DND-41 (cell line): ENCODE data around the gene KRT72.

ENCODE experiments used
- ATAC-seq: fragments of 200-7000 bp; cut with Tn5 transposase; 3 replicates; pipeline ENCODE4 v1.9.1; 2021; ENCODE audit warnings: low read depth; ENCODE audit not compliant: insufficient read depth
- DNase-seq: peaks from one replicate; pipeline ENCODE4 v3.0.0-alpha.2; 2020
- H2AFZ ChIP-seq: 2 replicates; pipeline ENCODE4 v1.6.0; 2012; ENCODE audit warnings: low read depth, low read length
- H3K27ac ChIP-seq: 2 replicates; pipeline ENCODE4 v1.5.1; 2012; ENCODE audit warnings: low read length, inconsistent platforms
- H3K27me3 ChIP-seq: fragments of 200-600 bp; sonication (generic); 2 replicates; pipeline ENCODE4 v1.6.0; 2012; ENCODE audit warnings: low read length, mild to moderate bottlenecking, inconsistent platforms; ENCODE audit not compliant: insufficient read depth, poor library complexity
- H3K36me3 ChIP-seq: 2 replicates; pipeline ENCODE4 v1.5.1; 2012; ENCODE audit warnings: low read length, inconsistent platforms; ENCODE audit not compliant: insufficient read depth
- H3K4me1 ChIP-seq: 2 replicates; pipeline ENCODE4 v1.5.1; 2012; ENCODE audit warnings: mild to moderate bottlenecking, low read length; ENCODE audit not compliant: insufficient read depth
- H3K4me2 ChIP-seq: 2 replicates; pipeline ENCODE4 v1.6.0; 2012; ENCODE audit warnings: mild to moderate bottlenecking, moderate library complexity, low read length, inconsistent platforms; ENCODE audit not compliant: insufficient read depth
- H3K4me3 ChIP-seq, 2 experiments: fragments of 200-600 bp in 1 of 2; shearing (Covaris generic) in 1 of 2; 2 replicates each; pipeline ENCODE4 v1.5.1; 2012 to 2016; ENCODE audit warnings: inconsistent platforms in 2 of 2, low read length in 2 of 2, mild to moderate bottlenecking in 2 of 2, low read depth in 1 of 2, moderate library complexity in 1 of 2
- H3K79me2 ChIP-seq: 2 replicates; pipeline ENCODE4 v1.6.0; 2012; ENCODE audit warnings: low read length, inconsistent platforms; ENCODE audit not compliant: insufficient read depth
- H3K9ac ChIP-seq: 2 replicates; pipeline ENCODE4 v1.6.0; 2012; ENCODE audit warnings: low read depth, mild to moderate bottlenecking, inconsistent platforms, low read length, moderate library complexity
- H3K9me3 ChIP-seq: 2 replicates; pipeline ENCODE4 v1.5.1; 2012; ENCODE audit warnings: low read length, moderate library complexity, mild to moderate bottlenecking, inconsistent platforms; ENCODE audit not compliant: insufficient read depth, severe bottlenecking
- H4K20me1 ChIP-seq: 2 replicates; pipeline ENCODE4 v1.6.0; 2012; ENCODE audit warnings: low read length; ENCODE audit not compliant: insufficient read depth
- EZH2 ChIP-seq: IDR thresholded peaks from 3 replicates; pipeline ENCODE4 v1.6.1; 2012; ENCODE audit warnings: borderline replicate concordance, low read depth, mild to moderate bottlenecking, moderate library complexity, low read length, inconsistent platforms; ENCODE audit not compliant: severe bottlenecking
- TF ChIP-seq, protein P1 (sequence below): IDR thresholded peaks from 2 replicates; pipeline ENCODE4 v1.5.1; 2012; ENCODE audit warnings: borderline replicate concordance, low read length, moderate library complexity, mild to moderate bottlenecking; ENCODE audit not compliant: poor library complexity, severe bottlenecking; ENCODE audit errors: extremely low read depth

Gene KRT72

DNA sequence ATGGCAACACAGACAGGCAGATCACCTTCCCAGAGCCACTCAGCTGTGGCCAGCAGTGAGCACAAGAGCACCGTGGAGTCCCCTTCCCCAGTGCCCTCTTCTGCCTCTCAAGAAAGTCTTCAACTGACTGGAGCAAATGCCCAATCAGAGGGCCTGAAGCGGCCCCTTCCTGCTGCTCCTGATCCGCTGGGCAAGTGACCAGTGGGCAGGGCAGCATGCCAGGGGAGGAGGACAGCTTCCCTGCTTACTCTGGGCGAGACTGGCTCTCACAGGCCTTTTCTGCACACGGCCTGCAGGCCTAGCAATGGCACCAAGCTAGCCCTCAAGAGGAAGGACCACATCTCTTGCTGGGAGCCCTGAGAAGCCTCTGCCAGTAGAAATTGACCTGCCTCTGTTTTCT lies 49.2 kb downstream of the KRT72 start:
- DNase-seq, result no peak
- Histone ChIP-seq H3K36me3 (no peaks in the 10 kb centered on the region), H3K4me2 (no peak overlapping the region), H3K79me2 (no peaks in the 10 kb centered on the region), H4K20me1 (peaks cover 3% of the 10 kb centered on the region; the same call in 1 of the 2 replicates), H3K4me3 (no peak overlapping the region), H3K9ac (no peak overlapping the region), H3K27ac (no peak overlapping the region), H3K27me3 (peaks cover 7% of the 10 kb centered on the region), H3K9me3 (no peaks in the 10 kb centered on the region), H2AFZ (no peak overlapping the region), H3K4me1 (no peaks in the 10 kb centered on the region)
- TF ChIP-seq, protein P1, sequence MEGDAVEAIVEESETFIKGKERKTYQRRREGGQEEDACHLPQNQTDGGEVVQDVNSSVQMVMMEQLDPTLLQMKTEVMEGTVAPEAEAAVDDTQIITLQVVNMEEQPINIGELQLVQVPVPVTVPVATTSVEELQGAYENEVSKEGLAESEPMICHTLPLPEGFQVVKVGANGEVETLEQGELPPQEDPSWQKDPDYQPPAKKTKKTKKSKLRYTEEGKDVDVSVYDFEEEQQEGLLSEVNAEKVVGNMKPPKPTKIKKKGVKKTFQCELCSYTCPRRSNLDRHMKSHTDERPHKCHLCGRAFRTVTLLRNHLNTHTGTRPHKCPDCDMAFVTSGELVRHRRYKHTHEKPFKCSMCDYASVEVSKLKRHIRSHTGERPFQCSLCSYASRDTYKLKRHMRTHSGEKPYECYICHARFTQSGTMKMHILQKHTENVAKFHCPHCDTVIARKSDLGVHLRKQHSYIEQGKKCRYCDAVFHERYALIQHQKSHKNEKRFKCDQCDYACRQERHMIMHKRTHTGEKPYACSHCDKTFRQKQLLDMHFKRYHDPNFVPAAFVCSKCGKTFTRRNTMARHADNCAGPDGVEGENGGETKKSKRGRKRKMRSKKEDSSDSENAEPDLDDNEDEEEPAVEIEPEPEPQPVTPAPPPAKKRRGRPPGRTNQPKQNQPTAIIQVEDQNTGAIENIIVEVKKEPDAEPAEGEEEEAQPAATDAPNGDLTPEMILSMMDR, result no peak
- TF ChIP-seq EZH2, result no peak
- ATAC-seq, result no peak

DNA sequence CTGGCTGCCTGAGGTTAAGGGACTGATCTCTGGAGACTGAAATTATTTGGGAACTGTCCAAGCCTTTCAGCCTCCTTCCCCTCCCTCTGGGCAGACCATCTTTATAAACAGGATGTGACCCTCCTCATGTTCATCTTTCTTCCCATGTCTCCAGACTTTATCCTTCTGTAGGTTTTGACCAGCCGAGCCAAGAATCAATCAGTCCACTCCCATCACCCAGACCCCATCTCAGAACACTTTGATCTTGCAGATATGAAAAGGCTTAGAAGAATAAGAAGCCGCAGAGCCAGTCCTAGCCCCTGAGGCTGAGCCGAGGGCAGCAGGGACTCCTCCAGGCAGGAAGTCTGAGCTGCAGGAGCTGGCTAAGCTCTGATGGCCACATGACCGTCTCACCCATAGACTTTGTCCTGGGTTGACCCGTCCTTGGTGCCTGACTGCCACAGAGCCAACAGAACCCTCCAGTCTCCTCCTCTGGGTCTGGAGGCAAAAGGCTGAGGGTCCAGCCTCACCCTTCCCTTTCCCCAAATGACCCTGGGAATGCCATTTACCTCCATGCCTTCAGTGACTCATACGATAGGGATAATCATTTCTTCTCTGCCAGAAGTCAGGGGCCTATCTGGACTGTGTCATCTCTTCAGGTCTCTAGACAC lies 49.9 kb downstream of the KRT72 start:
- Histone ChIP-seq H3K4me2 (no peak overlapping the region), H4K20me1 (peaks cover 3% of the 10 kb centered on the region; the same call in 1 of the 2 replicates), H3K9me3 (no peaks in the 10 kb centered on the region), H3K36me3 (no peaks in the 10 kb centered on the region), H2AFZ (no peak overlapping the region), H3K9ac (no peak overlapping the region), H3K4me1 (no peaks in the 10 kb centered on the region), H3K27ac (no peak overlapping the region), H3K79me2 (no peaks in the 10 kb centered on the region), H3K4me3 (no peak overlapping the region), H3K27me3 (peaks cover 7% of the 10 kb centered on the region)
- no peak for TF ChIP-seq EZH2
- TF ChIP-seq, protein P1, result no peak
- no peak for DNase-seq
- no peak for ATAC-seq

DNA sequence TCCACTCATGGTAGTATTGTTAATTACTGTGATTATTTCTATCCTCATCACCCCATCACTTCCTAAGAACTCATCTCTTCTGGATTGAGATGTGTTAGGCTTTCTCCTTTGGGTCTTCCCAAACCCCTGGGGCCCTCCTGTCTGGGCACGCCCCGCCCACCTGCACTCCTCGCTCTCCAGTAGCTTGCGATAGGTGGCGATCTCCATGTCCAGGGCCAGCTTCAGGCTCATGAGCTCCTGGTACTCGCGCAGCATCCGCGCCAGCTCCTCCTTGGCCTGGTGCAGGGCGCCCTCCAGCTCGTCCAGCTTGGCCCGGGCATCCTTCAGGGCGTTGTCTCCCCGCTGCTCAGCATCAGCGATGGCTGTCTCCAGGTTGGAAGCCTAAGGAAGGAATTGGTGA lies 55.1 kb downstream of the KRT72 start:
- no peaks in the 10 kb centered on the region for H3K79me2 ChIP-seq
- no peak overlapping the region for H3K4me3 ChIP-seq
- ATAC-seq, result no peak
- H3K4me2 ChIP-seq, result no peak overlapping the region
- no peaks in the 10 kb centered on the region for H4K20me1 ChIP-seq
- H2AFZ ChIP-seq, result no peak overlapping the region
- H3K27me3 ChIP-seq, result no peaks in the 10 kb centered on the region
- no peak for DNase-seq
- H3K9me3 ChIP-seq, result no peaks in the 10 kb centered on the region
- TF ChIP-seq, protein P1, result no peak
- no peak for TF ChIP-seq EZH2
- H3K36me3 ChIP-seq, result no peaks in the 10 kb centered on the region
- H3K4me1 ChIP-seq, result no peaks in the 10 kb centered on the region
- H3K27ac ChIP-seq, result no peak overlapping the region
- H3K9ac ChIP-seq, result no peak overlapping the region
